Testis (tissue), 2 donors: ENCODE data around the gene STX16.

ENCODE experiments used
- CTCF ChIP-seq, 3 experiments: fragments of 450-650 bp in 2 of 3; fragments of 200-600 bp in 1 of 3; sonication (generic) in 1 of 3; IDR thresholded peaks; one replicate each; pipeline ENCODE4 v1.5.1; 2016 to 2019; ENCODE audit warnings: antibody characterized with exemption in 3 of 3, mild to moderate bottlenecking in 2 of 3, moderate library complexity in 1 of 3
- POLR2A ChIP-seq: fragments of 450-650 bp; IDR thresholded peaks from one replicate; pipeline ENCODE4 v1.6.1; 2017; ENCODE audit warnings: antibody characterized with exemption, mild to moderate bottlenecking, moderate library complexity

- TF ChIP-seq CTCF (IDR thresholded peaks at IDR 0.05): no peak
- no peak for TF ChIP-seq POLR2A
These were observed 46.8 kb upstream of the STX16 start for GRCh38 chr20:58604128-58604881.
